Peyer's patch (tissue), 4 donors: ENCODE measurements around the gene ADNP2. TPM values are rescaled to one million over a fixed set of nuclear protein-coding genes. Genes with fewer than 3 reads are reported as not detected.
A peak's percentile ranks its signal among the peaks of the same experiment; 100 is the strongest.

Source experiments
- DNase-seq, 3 donors: peaks; one replicate each; pipeline ENCODE4 v3.0.0-alpha.2; 2017 to 2019
- H3K27ac ChIP-seq, 4 donors: fragments of 200-600 bp; sonication (generic); one replicate each; pipeline ENCODE4 v1.5.1; 2016 to 2019
- H3K27me3 ChIP-seq, 2 donors: fragments of 200-600 bp; sonication (generic); one replicate each; pipeline ENCODE4 v1.5.1; 2019
- H3K36me3 ChIP-seq, 3 donors: fragments of 200-600 bp; sonication (generic); one replicate each; pipeline ENCODE4 v1.5.1; 2016 to 2019
- H3K4me1 ChIP-seq, 4 donors: fragments of 200-600 bp; sonication (generic); one replicate each; pipeline ENCODE4 v1.5.1; 2016 to 2019
- H3K4me3 ChIP-seq, 4 donors: fragments of 200-600 bp; sonication (generic); 1 replicate in 3 of 4; 2 replicates in 1 of 4; pipeline ENCODE4 v1.5.1; 2016 to 2019; ENCODE audit warnings: mild to moderate bottlenecking in 1 of 4
- H3K9me3 ChIP-seq, 4 donors: fragments of 200-600 bp; sonication (generic); one replicate each; pipeline ENCODE4 v1.5.1; 2016 to 2019; ENCODE audit warnings: mild to moderate bottlenecking in 1 of 4
- POLR2A ChIP-seq, 2 donors: fragments of 450-650 bp; IDR thresholded peaks; one replicate each; pipeline ENCODE4 v1.5.1; 2017; ENCODE audit warnings: antibody characterized with exemption in 2 of 2, mild to moderate bottlenecking in 2 of 2, moderate library complexity in 2 of 2
- total RNA-seq, 4 donors: library from RNA; depleted of rRNA; stranded (reverse); fragments of >200 nt; gene quantifications; one replicate each; pipeline ENCODE4 v1.1.0, GENCODE V29; 2016
- TF ChIP-seq, protein P1 (sequence below), 6 experiments: fragments of 450-650 bp in 4 of 6; fragments of 200-600 bp in 2 of 6; sonication (generic) in 1 of 6; IDR thresholded peaks; one replicate each; pipeline ENCODE4 v1.5.1; 2017 to 2019; ENCODE audit warnings: antibody characterized with exemption in 6 of 6, mild to moderate bottlenecking in 3 of 6, moderate library complexity in 1 of 6

Gene ADNP2
- total RNA-seq, 4 donors from 2014 or later, result 18.9 to 26.7 (median 24.0) TPM

DNA sequence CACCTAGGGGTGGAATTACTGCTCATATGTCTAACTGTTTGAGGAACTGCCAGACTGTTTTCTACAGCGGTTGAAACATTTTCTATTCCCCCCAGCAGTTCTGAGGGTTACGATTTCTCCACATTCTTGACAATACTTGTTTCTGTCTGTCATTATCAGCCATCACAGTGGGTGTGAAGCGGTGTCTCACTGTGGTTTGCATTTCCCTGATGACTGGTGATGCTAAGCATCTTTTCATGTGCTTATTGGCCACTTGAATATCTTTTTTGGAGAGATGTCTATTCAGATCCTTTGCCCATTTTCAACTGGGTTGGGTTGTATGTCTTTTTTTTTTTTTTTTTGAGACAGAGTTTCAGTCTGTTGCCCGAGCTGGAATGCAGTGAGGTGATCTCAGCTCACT lies 63.0 kb downstream of the ADNP2 start:
- no peak for TF ChIP-seq POLR2A (IDR thresholded peaks at IDR 0.05)
- TF ChIP-seq, protein P1, sequence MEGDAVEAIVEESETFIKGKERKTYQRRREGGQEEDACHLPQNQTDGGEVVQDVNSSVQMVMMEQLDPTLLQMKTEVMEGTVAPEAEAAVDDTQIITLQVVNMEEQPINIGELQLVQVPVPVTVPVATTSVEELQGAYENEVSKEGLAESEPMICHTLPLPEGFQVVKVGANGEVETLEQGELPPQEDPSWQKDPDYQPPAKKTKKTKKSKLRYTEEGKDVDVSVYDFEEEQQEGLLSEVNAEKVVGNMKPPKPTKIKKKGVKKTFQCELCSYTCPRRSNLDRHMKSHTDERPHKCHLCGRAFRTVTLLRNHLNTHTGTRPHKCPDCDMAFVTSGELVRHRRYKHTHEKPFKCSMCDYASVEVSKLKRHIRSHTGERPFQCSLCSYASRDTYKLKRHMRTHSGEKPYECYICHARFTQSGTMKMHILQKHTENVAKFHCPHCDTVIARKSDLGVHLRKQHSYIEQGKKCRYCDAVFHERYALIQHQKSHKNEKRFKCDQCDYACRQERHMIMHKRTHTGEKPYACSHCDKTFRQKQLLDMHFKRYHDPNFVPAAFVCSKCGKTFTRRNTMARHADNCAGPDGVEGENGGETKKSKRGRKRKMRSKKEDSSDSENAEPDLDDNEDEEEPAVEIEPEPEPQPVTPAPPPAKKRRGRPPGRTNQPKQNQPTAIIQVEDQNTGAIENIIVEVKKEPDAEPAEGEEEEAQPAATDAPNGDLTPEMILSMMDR (IDR thresholded peaks at IDR 0.05), result no peak

DNA sequence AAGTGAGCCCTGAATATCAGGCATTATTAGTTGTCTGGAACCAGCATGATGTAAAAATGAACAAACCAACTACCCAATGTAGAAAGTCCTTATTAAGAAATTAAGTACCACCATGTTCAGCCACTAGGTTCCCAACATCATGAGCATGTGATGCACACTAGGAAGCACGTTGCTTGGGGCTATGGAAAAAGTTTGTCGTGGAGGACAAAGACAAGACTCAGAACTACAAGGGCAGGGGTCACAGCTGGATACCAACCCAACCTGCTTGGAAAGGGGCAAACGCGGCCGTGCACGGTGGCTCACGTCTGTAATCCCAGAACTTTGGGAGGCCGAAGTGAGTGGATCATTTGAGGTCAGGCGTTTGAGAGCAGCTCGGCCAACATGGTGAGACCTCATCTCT lies 64.0 kb downstream of the ADNP2 start:
- no peak overlapping the region for H3K27ac ChIP-seq
- no peak for DNase-seq
- H3K4me1 ChIP-seq, result no peaks in the 10 kb centered on the region
- no peaks in the 10 kb centered on the region for H3K27me3 ChIP-seq
- no peak for TF ChIP-seq POLR2A (IDR thresholded peaks at IDR 0.05)
- TF ChIP-seq, protein P1 (IDR thresholded peaks at IDR 0.05), result no peak
- H3K4me3 ChIP-seq, result no peak overlapping the region
- no peaks in the 10 kb centered on the region for H3K36me3 ChIP-seq
- H3K9me3 ChIP-seq, result no peaks in the 10 kb centered on the region

More for the DNA sequence above, 63.0 kb downstream of the ADNP2 start:
- Histone ChIP-seq H3K36me3 (no peaks in the 10 kb centered on the region), H3K27me3 (no peaks in the 10 kb centered on the region), H3K9me3 (no peaks in the 10 kb centered on the region), H3K27ac (no peak overlapping the region), H3K4me3 (no peak overlapping the region), H3K4me1 (no peaks in the 10 kb centered on the region)
- DNase-seq, result no peak

DNA sequence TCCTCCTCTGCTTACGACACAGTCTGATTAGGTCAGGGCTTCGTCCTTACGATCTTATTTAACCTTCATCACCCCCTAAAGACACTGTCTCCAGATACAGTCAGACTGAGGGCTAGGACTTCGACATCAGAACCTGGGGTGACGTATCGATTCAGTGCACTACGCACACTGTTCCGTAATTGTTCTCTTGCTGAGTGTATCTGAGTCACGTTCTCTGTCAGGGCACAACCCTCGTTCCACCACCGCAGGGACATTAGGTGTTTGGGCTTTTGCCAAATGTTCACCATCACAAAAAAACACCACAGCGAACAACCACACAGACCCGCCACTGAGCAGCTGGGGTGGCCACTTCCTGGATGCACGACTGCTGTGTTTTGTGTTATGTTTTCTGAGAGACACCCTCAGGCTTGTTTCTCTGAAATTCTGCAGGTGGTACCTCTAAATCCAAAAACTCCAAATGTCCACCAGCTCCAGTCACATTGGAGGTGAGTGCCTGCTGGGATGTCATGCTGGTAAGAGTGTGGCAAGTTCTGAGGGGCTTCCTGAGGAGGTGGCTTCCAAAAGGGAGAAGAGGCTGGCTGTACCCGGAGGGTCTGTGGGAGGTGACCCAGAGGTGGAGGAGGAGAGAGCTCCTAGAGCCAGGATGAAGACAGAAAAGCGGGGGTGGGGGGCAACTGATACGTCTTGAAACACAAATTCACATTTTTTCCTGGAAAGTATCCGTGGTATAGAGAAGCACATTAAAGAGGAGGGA lies 66.6 kb downstream of the ADNP2 start:
- no peaks in the 10 kb centered on the region for H3K36me3 ChIP-seq
- H3K4me1 ChIP-seq, result no peaks in the 10 kb centered on the region
- H3K4me3 ChIP-seq, result no peak overlapping the region
- peak overlapping the region in 2 of 4 donors; percentile 35 to 64 for H3K27ac ChIP-seq
- H3K27me3 ChIP-seq, result no peaks in the 10 kb centered on the region
- TF ChIP-seq POLR2A (IDR thresholded peaks at IDR 0.05), result no peak
- TF ChIP-seq, protein P1 (IDR thresholded peaks at IDR 0.05), result no peak
- no peaks in the 10 kb centered on the region for H3K9me3 ChIP-seq
- peak in 2 of 3 donors; percentile 40 to 80 for DNase-seq

DNA sequence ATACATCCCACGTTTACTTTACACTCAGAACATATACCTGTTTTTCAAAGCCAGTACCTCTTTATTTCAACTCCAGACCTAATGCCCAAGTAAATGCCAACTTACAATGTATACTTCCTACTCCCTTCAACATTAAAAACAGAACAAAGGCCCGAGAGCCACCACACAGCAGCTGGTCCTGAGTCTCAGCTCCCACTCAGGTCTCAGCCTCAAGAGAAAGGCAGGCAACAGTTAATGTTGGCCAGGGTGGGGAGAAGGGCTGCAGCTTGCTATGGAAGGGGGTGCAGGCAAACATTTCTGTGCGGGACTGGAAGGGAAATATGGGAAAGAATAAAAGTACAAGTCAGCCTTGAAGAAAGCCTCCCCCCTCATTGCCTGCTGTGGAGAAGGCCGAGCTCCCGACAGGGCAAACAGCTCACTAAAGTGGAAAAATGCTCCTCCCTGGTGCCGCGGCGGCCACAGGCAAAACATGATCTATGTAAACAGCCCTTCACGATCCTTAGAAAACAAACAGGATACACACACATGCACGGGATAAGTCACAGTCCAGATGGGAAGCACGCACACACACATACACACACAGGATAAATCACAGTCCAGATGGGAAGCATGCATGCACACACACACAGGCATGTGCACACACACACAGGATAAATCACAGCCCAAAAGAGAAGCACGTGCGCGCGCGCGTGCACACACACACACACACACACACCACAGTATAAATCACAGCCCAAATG lies 67.4 kb downstream of the ADNP2 start:
- TF ChIP-seq POLR2A (IDR thresholded peaks at IDR 0.05), result no peak
- TF ChIP-seq, protein P1 (IDR thresholded peaks at IDR 0.05), result no peak
- no peak overlapping the region for H3K4me3 ChIP-seq
- H3K27me3 ChIP-seq, result no peaks in the 10 kb centered on the region
- H3K27ac ChIP-seq, result peak overlapping the region in 2 of 4 donors; percentile 35 to 49
- no peaks in the 10 kb centered on the region for H3K4me1 ChIP-seq
- no peaks in the 10 kb centered on the region for H3K9me3 ChIP-seq
- H3K36me3 ChIP-seq, result no peaks in the 10 kb centered on the region
- peak in 1 of 3 donors; percentile 39 for DNase-seq

DNA sequence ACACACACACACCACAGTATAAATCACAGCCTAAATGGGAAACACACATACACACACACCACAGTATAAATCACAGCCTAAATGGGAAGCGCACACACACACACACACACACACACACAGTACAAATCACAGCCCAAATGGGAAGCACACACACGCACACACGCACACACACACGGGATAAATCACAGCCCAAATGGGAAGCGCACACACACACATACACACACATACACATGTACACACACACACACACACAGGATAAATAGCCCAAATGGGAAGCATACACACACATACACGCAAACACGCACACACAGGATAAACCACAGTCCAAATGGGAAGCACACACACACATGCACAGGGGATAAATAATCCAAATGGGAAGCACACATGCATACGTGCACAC lies 68.1 kb downstream of the ADNP2 start:
- Histone ChIP-seq H3K27ac (no peak overlapping the region), H3K4me3 (no peak overlapping the region)

More for the DNA sequence above, 68.1 kb downstream of the ADNP2 start:
- Histone ChIP-seq H3K4me1 (no peaks in the 10 kb centered on the region), H3K36me3 (no peaks in the 10 kb centered on the region), H3K9me3 (no peaks in the 10 kb centered on the region), H3K27me3 (no peaks in the 10 kb centered on the region)
- no peak for TF ChIP-seq POLR2A (IDR thresholded peaks at IDR 0.05)
- TF ChIP-seq, protein P1 (IDR thresholded peaks at IDR 0.05), result no peak
- no peak for DNase-seq
